Measurements from ENCODE around the gene HLA-C. TPM values are rescaled to one million over a fixed set of nuclear protein-coding genes. Genes with fewer than 3 reads are reported as not detected.
"Not testable (repeated sequence)": the region's sequence is repeated elsewhere in the genome, so short reads cannot be mapped to it uniquely, and the experiment has no call there.

The HLA-C gene
- total RNA-seq, 2 donors from 2014 or later: 501 to 2,234 TPM

DNA sequence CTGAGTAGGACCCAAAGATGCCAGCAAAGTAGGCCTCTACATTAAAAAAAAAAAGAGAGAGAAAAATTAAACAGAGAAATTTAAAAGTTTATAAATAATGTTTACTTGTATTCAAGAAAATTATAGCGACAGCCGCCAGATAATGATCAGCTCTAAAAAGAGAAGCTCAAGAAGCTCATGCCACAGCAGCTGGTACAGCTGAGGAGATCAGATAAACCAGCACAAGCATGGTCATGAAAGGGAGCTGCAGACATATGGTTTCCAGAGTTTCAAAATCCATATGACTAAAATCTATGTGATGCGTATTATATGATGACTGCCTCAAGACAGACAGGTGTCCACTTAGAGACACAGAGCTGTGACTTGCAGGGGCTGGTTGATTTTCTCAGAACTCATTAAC is 13.6 kb upstream of the HLA-C start:
- ATAC-seq: no peak
- peaks cover 0 to 7% of the 10 kb centered on the region in 2 donors for H3K36me3 Mint-ChIP-seq
- H3K27ac Mint-ChIP-seq: no peak overlapping the region
- DNase-seq (ENCODE audit: low spot score in 2 of 2): no peak
- H3K9me3 Mint-ChIP-seq: no peaks in the 10 kb centered on the region

DNA sequence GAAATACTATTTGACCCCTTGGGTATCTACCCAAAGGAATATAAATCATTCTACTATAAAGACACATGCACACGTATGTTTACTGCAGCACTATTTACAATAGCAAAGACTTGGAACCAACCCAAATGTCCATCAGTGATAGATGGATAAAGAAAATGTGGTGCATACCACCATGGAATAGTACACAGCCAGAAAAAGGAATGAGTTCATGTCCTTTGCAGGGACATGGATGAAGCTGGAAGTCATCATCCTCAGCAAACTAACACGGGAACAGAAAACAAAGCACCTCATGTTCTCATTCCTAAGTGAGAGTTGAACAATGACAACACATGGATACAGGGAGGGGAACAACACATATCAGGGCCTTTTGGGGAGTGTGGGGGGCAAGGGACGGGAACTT is 7.8 kb upstream of the HLA-C start:
- not testable (repeated sequence) for DNase-seq (ENCODE audit: low spot score in 2 of 2); H3K36me3 Mint-ChIP-seq; ATAC-seq; H3K9me3 Mint-ChIP-seq; H3K27ac Mint-ChIP-seq

- H3K9me3 Mint-ChIP-seq: no peaks in the 10 kb centered on the region
- DNase-seq (ENCODE audit: low spot score in 2 of 2) (peak in 1 of 2 donors; percentile 29), ATAC-seq (peak; percentile 31 to 68)
- H3K36me3 Mint-ChIP-seq: peaks cover 31 to 35% of the 10 kb centered on the region in 2 donors
- H3K27ac Mint-ChIP-seq: peak overlapping the region; percentile 98 to 99
These were observed 1.1 kb upstream of the HLA-C start for GRCh38 chr6:31272836-31273626.

GRCh38 chr6:31272436-31272835 is 544 bp upstream of the HLA-C start:
- peak overlapping the region; percentile 98 to 99 for H3K27ac Mint-ChIP-seq
- no peak for DNase-seq (ENCODE audit: low spot score in 2 of 2)

GRCh38 chr6:31270788-31271640 is 878 bp downstream of the HLA-C start:
- peaks cover 35 to 37% of the 10 kb centered on the region in 2 donors for H3K36me3 Mint-ChIP-seq

More at GRCh38 chr6:31272436-31272835, 544 bp upstream of the HLA-C start:
- Mint-ChIP-seq H3K36me3 (peaks cover 35 to 37% of the 10 kb centered on the region in 2 donors), H3K9me3 (no peaks in the 10 kb centered on the region)
- ATAC-seq: no peak

GRCh38 chr6:31268836-31269235 is 3.1 kb downstream of the HLA-C start:
- Mint-ChIP-seq H3K27ac (peak overlapping the region; percentile 53 to 99), H3K36me3 (peaks cover 35 to 37% of the 10 kb centered on the region in 2 donors), H3K9me3 (no peaks in the 10 kb centered on the region)
- DNase-seq (ENCODE audit: low spot score in 2 of 2) (no peak), ATAC-seq (no peak)

More at GRCh38 chr6:31270788-31271640, 878 bp downstream of the HLA-C start:
- DNase-seq (ENCODE audit: low spot score in 2 of 2) (peak; percentile 26 to 89), ATAC-seq (peak; percentile 34 to 47)
- peak overlapping the region; percentile 94 to 99 for H3K27ac Mint-ChIP-seq
- H3K9me3 Mint-ChIP-seq: no peaks in the 10 kb centered on the region

GRCh38 chr6:31268369-31268765 is 3.5 kb downstream of the HLA-C start:
- Mint-ChIP-seq H3K27ac (peak overlapping the region; percentile 73 to 99), H3K36me3 (peaks cover 35 to 37% of the 10 kb centered on the region in 2 donors), H3K9me3 (no peaks in the 10 kb centered on the region)
- ATAC-seq: no peak
- no peak for DNase-seq (ENCODE audit: low spot score in 2 of 2)

DNA sequence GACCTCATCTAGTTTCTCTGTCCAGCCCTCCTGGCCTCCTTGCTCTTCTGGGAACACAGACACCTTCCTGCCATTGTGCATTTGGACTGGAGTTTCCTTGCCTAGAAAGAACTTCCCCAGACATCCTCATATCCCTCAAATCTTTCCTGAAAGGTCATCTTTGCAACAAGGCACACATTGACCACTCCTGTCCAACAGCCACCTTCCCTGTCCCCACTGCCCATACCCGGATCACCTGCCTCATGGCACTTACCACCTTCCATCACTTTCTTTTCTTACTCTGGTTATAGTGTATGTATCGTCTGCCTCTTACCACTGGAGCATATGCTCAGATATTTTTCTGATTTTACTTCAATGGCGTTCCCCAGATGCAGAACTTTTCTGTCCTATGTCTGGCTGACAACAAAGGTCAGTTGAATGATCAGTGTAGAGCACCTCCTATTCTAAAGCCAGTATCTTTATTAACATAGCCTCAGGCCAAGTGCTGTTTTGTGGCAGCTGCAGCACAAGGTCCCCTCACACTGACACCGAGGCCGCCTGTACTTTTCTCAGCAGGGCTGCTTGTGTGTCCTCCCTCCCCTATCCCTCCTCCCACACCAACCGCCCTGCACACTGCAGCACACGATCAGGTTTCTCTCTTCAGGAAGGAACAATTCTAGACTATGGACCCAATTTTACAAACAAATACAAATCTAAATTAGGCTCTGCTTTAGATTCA is 4.1 kb downstream of the HLA-C start:
- H3K27ac Mint-ChIP-seq: peak overlapping the region; percentile 77 to 99
- H3K36me3 Mint-ChIP-seq: peaks cover 37 to 39% of the 10 kb centered on the region in 2 donors
- H3K9me3 Mint-ChIP-seq: no peaks in the 10 kb centered on the region
- ATAC-seq (no peak), DNase-seq (ENCODE audit: low spot score in 2 of 2) (no peak)

- peak overlapping the region; percentile 77 to 99 for H3K27ac Mint-ChIP-seq
- DNase-seq (ENCODE audit: low spot score in 2 of 2): no peak
- peaks cover 38 to 41% of the 10 kb centered on the region in 2 donors for H3K36me3 Mint-ChIP-seq
- H3K9me3 Mint-ChIP-seq: peaks cover 3 to 6% of the 10 kb centered on the region in 2 donors
- ATAC-seq: peak; percentile 11 to 20
These were observed 5.1 kb downstream of the HLA-C start for GRCh38 chr6:31266567-31267360.

GRCh38 chr6:31265926-31266325 is 6.0 kb downstream of the HLA-C start:
- Mint-ChIP-seq H3K36me3 (peaks cover 40 to 41% of the 10 kb centered on the region in 2 donors), H3K9me3 (peaks cover 7 to 10% of the 10 kb centered on the region in 2 donors), H3K27ac (peak overlapping the region; percentile 28 to 62)
- ATAC-seq (peak; percentile 18), DNase-seq (ENCODE audit: low spot score in 2 of 2) (no peak)

DNA sequence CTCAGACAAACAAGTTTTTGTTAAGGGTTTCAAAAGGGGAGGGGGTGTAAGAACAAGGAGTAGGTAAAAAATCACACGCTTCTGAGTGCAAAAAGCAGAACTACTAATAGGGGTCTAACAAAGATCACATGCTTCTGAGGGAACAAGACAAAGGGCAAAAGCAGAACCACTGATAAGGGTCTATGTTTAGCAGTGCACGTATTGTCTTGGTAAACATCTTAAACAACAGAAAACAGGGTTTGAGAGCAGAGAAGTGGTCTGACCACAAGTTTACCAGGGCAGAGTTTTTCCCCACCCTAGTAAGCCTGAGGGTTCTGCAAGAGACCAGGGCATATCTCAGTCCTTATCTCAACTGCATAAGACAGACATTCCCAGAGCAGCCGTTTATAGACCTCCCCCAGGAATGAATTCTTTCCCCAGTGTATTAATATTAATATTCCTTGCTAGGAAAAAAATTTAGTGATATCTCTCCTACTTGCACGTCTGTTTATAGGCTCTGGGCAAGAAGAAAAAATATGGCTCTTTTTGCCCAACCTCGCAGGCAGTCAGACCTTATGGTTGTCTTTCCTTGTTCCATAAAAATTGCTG is 8.5 kb downstream of the HLA-C start:
- H3K9me3 Mint-ChIP-seq: peaks cover 10 to 16% of the 10 kb centered on the region in 2 donors
- H3K36me3 Mint-ChIP-seq: peaks cover 21 to 23% of the 10 kb centered on the region in 2 donors
- ATAC-seq; DNase-seq (ENCODE audit: low spot score in 2 of 2); H3K27ac Mint-ChIP-seq: not testable (repeated sequence)

GRCh38 chr6:31259995-31260394 is 11.9 kb downstream of the HLA-C start:
- Mint-ChIP-seq H3K36me3 (peaks cover 11 to 33% of the 10 kb centered on the region in 2 donors), H3K9me3 (peaks cover 13 to 18% of the 10 kb centered on the region in 2 donors)
- not testable (repeated sequence) for ATAC-seq; H3K27ac Mint-ChIP-seq; DNase-seq (ENCODE audit: low spot score in 2 of 2)

DNA sequence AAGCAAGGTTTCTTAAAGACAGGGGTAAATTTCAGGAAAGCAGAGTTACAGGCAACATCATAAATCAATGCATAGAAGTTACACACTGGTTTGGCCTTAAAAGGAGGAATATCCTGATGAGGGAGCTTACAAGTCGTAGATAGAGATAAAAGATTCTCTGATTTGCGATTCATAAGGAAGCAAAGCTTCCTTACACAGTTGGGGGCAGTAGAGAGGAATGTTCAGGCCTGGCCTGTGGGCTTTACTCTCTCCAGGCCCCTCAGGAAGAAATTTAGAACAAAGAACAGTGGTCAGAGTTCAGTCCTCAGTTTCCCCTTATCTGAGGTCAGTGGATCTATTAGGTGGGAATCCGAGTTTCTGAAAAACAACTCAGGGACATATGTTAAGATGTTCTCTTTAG is 19.3 kb downstream of the HLA-C start:
- peaks cover 13 to 17% of the 10 kb centered on the region in 2 donors for H3K36me3 Mint-ChIP-seq
- ATAC-seq (no peak), DNase-seq (ENCODE audit: low spot score in 2 of 2) (no peak)
- H3K27ac Mint-ChIP-seq: no peak overlapping the region
- peaks cover 8 to 16% of the 10 kb centered on the region in 2 donors for H3K9me3 Mint-ChIP-seq

- ATAC-seq: no peak
- H3K9me3 Mint-ChIP-seq: peaks cover 20 to 21% of the 10 kb centered on the region in 2 donors
- H3K27ac Mint-ChIP-seq: no peak overlapping the region
- DNase-seq (ENCODE audit: low spot score in 2 of 2): no peak
- peaks cover 21 to 29% of the 10 kb centered on the region in 2 donors for H3K36me3 Mint-ChIP-seq
These were observed 20.6 kb downstream of the HLA-C start for GRCh38 chr6:31251261-31251660.

- peaks cover 21 to 29% of the 10 kb centered on the region in 2 donors for H3K36me3 Mint-ChIP-seq
- H3K9me3 Mint-ChIP-seq: peaks cover 20 to 21% of the 10 kb centered on the region in 2 donors
- ATAC-seq (no peak), DNase-seq (ENCODE audit: low spot score in 2 of 2) (no peak)
- no peak overlapping the region for H3K27ac Mint-ChIP-seq
These were observed 22.7 kb downstream of the HLA-C start for GRCh38 chr6:31249184-31249583.

All from activated naive CD4-positive, alpha-beta T cell treated with anti-CD3 and anti-CD28 coated beads, Interleukin-2, amount 50 U/mL, for 72 hours (primary cell).